Measurements from ENCODE around the gene FAM180B.
"Not testable (repeated sequence)": the region's sequence is repeated elsewhere in the genome, so short reads cannot be mapped to it uniquely, and the experiment has no call there.

The FAM180B gene

GRCh38 chr11:47586098-47586855 lies at the start of gene FAM180B:
Gene FAM180B (plus strand): TSS chr11:47586678. CDS start chr11:47586769, 91 bp downstream.
- DNase-seq (ENCODE audit: low spot score), result no peak

GRCh38 chr11:47536915-47537314 lies 49.6 kb upstream of the FAM180B start:
- no peak for DNase-seq (ENCODE audit: low spot score)

- DNase-seq (ENCODE audit: low spot score), result no peak
Measured at GRCh38 chr11:47538741-47539565, 47.5 kb upstream of the FAM180B start.

GRCh38 chr11:47539681-47540039 lies 46.8 kb upstream of the FAM180B start:
- DNase-seq (ENCODE audit: low spot score), result no peak

GRCh38 chr11:47541070-47541469 lies 45.4 kb upstream of the FAM180B start:
- DNase-seq (ENCODE audit: low spot score), result no peak

- DNase-seq (ENCODE audit: low spot score), result no peak
Measured at GRCh38 chr11:47545298-47545697, 41.2 kb upstream of the FAM180B start.

- DNase-seq (ENCODE audit: low spot score), result not testable (repeated sequence)
Measured at GRCh38 chr11:47546274-47546673, 40.2 kb upstream of the FAM180B start.

- no peak for DNase-seq (ENCODE audit: low spot score)
Measured at GRCh38 chr11:47550288-47551047, 36.0 kb upstream of the FAM180B start.

- no peak for DNase-seq (ENCODE audit: low spot score)
Measured at GRCh38 chr11:47551086-47551485, 35.4 kb upstream of the FAM180B start.

GRCh38 chr11:47552056-47552565 lies 34.4 kb upstream of the FAM180B start:
- peak; percentile 44 for DNase-seq (ENCODE audit: low spot score)

GRCh38 chr11:47552566-47553405 lies 33.7 kb upstream of the FAM180B start, which contains the start of gene CELF1:
Gene CELF1 (minus strand): TSS chr11:47553132. CDS start chr11:47499523, 53,609 bp downstream.
- peak; percentile 86 for DNase-seq (ENCODE audit: low spot score)

GRCh38 chr11:47553406-47553743 lies 33.1 kb upstream of the FAM180B start:
- DNase-seq (ENCODE audit: low spot score), result no peak

GRCh38 chr11:47557004-47557403 lies 29.5 kb upstream of the FAM180B start:
- DNase-seq (ENCODE audit: low spot score), result not testable (repeated sequence)

GRCh38 chr11:47558695-47559094 lies 27.8 kb upstream of the FAM180B start:
- DNase-seq (ENCODE audit: low spot score), result no peak

GRCh38 chr11:47560426-47560825 lies 26.1 kb upstream of the FAM180B start:
- DNase-seq (ENCODE audit: low spot score), result no peak

- DNase-seq (ENCODE audit: low spot score), result not testable (repeated sequence)
Measured at GRCh38 chr11:47562393-47562792, 24.1 kb upstream of the FAM180B start.

- not testable (repeated sequence) for DNase-seq (ENCODE audit: low spot score)
Measured at GRCh38 chr11:47564366-47564765, 22.1 kb upstream of the FAM180B start.

GRCh38 chr11:47564933-47565339 lies 21.5 kb upstream of the FAM180B start:
- DNase-seq (ENCODE audit: low spot score), result no peak

- DNase-seq (ENCODE audit: low spot score), result peak; percentile 60
Measured at GRCh38 chr11:47565340-47566148, 20.9 kb upstream of the FAM180B start, which contains the start of gene PTPMT1. Gene PTPMT1 (plus strand): TSS chr11:47565599. CDS start chr11:47565623, 24 bp downstream.

- no peak for DNase-seq (ENCODE audit: low spot score)
Measured at GRCh38 chr11:47566149-47566698, 20.3 kb upstream of the FAM180B start.
